Measurements from ENCODE around the gene ORMDL3.
"Not testable (repeated sequence)": the region's sequence is repeated elsewhere in the genome, so short reads cannot be mapped to it uniquely, and the experiment has no call there.

ORMDL3 gene

DNA sequence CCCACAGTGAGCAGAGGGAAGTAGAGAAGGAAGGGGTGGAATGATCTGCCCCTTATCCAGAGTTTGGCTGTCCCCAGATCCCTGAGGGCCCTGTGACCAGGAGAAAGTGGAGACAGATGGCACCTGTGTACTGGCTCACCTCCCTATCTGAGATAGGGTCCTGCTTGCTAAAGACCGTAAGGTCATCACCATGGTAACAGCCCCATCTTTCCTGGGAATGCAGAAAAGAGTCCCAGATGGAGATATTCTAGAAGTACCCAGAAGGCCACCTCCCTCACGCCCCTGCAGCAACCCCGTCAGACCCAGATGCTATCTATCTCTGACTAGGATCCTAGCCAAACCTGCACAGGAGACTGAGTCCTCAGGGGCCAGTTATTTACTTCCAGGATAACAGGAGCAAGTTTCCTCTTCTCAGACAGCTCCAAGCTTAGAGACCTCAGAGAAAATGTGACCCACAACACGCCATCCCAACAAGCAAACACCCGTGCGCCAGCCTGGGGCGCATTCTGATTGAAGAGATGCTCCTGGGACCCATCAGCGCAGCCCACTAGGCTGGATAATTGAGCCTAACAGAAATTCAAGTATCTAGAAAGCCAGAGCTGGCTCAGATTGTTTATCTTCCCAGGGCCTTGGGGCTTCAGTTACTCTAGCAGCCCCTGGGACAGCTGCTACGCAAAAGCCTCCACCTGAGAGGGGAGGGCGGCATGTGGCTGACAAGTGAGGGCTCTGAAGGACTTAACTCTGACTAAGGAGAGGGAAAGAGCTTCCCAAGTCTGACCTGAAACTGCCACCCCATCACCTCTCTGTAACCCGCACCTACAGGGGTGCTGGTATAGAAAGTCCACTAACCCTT, 1.9 kb downstream of the ORMDL3 start:
- no peak for DNase-seq (ENCODE audit: low read depth in 3 of 3)

DNA sequence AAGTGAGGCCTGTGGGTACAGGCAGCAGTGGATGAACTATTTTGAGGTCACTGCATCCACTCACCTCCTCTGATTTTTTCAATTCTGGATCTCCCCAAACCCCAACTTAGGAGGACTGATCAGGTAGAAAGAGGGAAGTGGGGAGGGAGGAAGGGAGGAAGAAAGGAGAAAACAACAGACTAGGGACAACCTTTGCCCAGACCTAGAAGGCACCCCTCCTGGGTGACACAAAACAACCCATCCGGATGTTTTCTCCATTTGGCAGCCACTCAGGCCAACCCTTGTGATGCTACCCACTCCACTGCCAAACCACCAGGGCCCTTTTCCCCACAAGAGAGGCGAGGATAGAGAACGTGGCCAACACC, 2.7 kb downstream of the ORMDL3 start:
- DNase-seq (ENCODE audit: low read depth in 3 of 3): no peak

DNA sequence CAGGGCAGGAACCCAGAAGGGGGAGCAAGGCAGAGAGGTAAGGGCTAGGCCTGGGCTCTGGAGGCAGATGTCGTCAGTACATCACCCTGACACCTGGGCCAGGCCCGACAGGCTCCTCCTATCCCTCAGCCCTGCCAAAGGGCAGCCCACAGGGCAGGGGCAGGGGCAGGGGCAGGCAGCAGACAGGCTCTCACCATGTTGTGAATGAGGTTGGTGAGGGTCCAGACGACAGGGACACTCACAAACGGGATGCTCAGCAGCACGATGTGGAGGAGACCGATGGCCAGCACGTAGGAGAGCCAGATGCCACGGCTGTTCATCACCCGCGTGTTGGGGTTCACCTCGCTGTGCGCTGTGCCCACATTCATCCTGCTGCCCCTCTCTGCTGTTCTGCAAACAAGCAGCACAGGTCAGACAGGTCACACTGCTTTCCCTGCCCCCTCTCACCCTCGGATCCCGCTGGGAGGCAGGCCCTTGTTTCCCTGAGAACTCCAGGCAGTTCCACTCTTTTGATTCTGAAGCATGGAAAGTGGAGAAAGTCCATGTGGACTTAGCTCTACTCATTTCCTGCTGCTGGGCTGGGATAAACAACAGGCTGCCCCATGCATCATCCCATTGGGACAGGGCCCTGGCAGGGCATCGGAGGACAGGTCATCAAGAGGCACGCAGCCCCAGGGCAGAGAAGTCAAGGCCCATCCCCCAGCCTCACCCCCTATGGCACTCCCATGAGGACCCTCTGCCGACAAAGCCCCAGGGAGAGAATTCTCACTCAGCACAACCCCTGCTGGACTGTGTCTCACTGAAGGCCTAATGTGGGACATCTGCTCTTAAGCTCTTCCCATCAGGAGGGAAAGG, 3.3 kb downstream of the ORMDL3 start:
- no peak for DNase-seq (ENCODE audit: low read depth in 3 of 3)

DNA sequence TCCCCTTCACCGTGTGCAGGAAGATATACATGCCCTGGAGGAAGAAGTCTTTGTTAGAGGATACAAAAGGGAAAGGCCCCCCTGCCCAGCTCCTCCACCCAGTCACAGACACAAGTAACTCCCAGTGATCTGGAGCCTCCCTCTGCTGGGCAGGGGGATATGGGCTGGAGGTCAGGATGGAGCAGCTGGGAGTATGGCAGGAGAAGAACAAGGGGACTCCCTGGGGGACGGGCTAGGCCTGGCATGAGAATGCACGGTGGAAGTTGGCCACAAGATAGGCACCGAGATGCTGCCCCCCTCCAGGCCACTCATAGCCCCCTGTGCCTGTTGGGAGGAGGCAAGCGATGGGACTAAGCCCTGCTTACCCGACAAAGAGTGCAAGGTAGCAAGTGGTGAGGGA, 4.2 kb downstream of the ORMDL3 start:
- no peak for DNase-seq (ENCODE audit: low read depth in 3 of 3)

DNA sequence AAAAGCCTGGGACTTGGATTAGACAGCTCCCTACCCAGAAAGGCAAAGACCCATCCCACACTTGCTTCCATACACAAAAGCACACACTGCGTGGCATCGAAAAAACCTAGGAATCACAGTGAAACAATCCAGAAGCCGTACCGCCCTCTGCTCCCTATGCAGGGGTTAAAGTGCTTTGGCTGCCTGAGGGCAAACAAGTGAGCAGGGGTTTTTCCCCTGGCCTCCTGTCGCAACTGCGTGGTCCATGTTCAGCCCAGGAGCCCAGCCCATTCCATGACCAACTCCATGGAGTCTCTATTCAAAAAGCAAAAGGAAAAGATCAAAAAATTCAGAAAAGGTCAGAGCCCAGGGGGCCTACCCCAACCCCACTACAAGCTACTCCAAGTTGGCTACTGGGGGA, 5.4 kb downstream of the ORMDL3 start:
- DNase-seq (ENCODE audit: low read depth in 3 of 3): no peak

DNA sequence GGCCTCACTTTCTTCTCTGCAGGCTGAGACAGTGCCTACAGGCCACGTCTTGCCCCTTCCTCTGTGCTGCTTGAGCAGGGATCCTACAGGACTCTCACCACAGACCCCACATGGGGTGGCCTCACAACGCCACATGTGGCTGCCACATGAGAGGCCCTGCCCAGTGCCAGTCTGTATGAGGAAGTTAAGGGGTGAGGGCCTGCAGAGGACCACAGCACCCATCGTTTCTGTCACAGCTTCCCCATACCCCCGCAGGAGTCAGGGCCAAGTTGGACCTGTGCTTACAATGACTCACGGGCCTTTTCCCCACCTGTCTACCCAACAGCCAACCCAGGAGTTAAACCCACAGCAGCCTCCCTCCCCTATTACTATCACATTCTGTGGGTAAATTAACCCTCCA, 6.1 kb downstream of the ORMDL3 start:
- peak in 1 of 3 donors; percentile 18 for DNase-seq (ENCODE audit: low read depth in 3 of 3)

DNA sequence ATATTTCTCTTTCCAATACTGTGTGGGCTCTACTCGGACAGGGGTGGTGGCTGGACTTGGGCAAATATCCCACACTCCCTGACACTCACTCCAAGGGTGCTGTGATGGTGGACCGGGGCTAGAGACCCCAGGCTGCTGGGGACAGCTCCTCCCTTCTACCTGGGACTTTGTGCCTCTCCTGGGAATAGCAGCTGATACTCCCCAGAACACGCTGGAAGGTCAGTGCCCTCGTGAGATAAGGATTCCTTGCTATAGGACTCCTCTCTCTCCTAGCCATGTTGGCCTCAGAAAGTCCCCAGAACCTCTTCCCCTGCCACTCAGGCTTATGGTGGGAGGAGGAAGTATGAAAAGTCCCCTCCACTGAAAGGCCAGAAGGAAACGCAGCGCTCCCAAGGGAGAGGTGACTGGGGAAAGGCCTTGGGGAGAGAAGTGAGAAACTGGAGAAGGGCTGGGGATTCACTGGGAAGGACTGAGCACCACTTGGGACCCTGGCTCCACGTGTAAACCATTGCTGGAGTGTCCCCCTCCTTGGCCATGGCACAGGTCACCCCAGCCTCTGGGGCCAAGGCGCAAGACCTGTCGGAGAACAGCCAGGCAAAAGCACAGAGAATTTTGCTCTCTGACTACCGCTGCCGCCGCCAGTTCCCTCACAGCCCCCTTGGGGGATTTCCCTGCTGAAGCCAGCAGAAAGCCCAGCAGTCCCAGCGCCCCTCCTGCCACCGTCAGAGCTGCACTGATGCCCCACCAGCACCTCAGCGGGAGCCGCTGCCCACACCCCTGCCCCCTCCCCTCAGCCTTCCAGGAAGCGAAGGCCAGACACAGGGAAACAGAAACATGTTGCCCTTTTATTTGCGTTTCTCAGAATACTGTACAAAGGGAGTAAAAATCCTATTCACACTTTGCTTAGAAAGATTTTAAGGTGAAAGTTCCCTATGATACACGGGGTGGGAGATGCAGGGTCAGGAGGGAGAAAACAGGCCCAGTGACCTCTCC, 6.9 kb downstream of the ORMDL3 start:
- peak in 2 of 3 donors; percentile 23 to 52 for DNase-seq (ENCODE audit: low read depth in 3 of 3)

DNA sequence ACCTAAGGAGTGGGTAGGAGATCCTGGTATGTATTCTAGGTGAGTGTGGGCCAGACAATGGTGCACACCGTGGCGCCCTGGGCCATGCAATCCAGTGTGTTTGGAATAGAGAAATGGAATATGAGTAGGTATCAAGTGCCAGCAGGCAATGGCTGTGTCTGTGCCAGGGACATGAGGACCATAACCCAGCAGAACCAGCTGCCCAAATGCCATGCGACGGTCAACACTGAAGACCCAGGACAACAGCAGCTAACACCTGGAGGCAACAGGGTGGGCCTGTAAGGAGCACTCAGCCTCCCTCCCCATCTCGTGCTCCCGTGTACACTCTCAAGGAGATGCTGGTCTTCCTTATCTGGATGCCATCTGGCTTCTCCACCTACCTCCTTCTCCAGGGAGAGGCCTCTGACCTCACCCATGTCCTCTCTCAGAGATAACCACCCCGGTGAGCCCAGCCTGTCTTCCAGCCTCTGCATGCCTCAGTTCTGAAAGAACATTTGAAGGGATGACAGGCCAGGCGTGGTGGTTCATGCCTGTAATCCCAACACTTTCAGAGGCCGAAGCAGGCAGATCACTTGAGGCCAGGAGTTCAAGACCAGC, 8.2 kb downstream of the ORMDL3 start:
- no peak for DNase-seq (ENCODE audit: low read depth in 3 of 3)

DNA sequence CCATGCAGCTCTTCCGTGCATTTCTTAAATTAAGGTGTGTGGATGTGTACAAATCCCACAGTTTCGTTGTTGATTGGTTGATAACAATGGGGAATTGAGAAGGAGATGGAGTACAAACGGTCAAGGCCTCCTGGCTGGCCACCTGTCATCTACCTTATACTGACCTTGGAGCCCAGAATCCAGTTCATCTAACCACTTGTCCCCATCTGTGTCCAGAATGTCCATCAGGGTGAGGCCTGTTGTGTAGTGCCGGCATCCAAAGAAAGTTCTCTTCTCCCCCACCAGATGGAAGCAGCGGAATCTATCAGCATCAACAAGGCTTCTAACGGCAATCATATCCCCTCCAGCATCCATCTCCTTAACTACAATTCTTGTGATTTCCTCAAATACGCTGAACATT, 10.5 kb downstream of the ORMDL3 start:
- no peak for DNase-seq (ENCODE audit: low read depth in 3 of 3)

DNA sequence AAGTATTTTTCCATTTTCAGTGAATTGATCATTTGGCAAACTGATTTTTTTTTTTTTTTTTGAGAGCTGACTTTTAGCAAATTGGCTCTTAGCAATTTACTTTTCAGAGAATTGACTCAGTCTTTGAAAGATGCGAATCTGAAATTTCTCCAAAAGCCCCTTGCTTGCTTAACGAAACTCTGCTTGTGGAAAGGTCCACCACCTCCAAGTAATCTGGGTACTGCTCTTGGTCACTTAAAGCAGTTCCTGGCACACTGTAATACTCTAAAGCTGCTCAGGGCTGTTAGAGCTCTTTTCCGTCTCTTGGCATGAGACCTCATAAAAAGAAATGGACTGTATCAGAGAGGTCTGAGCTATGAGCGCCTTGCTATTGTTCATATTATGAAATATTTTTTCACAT, 11.8 kb downstream of the ORMDL3 start:
- no peak for DNase-seq (ENCODE audit: low read depth in 3 of 3)

DNA sequence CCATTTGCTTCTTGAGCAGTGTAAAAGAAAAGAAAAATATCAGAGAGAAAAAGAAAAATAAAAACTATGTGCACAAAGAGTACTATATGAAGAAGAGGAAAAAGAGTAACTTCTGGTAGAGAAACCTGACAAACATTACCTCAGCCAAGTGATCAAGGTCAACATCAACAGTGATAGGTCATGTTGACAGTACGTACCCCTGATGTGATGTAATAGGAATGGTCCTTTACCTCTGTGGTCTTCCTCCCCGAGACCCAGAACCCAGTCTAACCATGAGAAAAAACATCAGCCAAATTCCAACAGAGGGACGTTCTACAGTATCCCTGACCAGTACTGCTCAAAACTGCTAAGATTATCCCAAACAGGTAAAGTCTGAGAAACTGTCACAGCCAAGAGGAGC, 13.4 kb downstream of the ORMDL3 start:
- DNase-seq (ENCODE audit: low read depth in 3 of 3): no peak

DNA sequence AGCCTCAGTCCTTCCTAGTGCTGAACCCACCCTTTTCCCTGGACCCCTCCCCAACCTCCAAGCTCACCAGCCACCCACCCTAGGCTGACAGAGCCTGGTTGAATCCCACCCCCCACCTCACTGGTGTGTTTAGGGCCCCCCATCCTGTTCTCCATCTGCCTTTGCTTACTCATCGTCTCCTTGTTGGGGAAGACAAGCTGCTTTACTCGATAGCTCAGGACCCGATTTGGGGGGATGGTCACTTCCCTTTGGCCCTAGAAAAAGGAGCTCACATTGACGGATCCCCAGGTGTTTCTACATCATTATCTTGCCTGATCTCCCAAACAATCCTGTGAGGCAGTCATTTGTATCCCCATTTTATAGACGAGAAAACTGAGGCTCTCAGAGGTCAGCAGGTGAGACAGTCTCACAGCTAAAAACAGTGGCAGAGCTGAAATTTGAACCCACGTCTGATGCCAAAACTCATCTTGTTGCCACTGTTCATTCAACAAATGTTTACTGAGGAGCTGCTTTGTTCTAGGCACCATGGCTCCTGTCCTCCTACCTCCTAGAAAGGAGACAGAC, 18.5 kb downstream of the ORMDL3 start:
- no peak for DNase-seq (ENCODE audit: low read depth in 3 of 3)

DNA sequence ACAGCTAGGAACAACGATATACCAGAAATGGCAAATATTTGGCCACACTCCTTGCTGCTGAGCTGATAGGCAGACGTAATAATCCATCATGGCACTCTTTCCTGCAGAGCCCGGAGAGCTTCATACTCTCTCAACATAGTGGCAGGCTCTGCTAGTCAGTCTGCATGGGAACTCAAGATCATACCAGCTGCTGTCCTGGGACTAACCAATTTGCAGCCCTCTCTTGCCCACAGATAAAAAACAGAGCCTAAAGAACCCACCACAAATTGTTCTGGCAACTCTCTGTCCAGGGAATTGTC, 22.5 kb downstream of the ORMDL3 start:
- DNase-seq (ENCODE audit: low read depth in 3 of 3): no peak

DNA sequence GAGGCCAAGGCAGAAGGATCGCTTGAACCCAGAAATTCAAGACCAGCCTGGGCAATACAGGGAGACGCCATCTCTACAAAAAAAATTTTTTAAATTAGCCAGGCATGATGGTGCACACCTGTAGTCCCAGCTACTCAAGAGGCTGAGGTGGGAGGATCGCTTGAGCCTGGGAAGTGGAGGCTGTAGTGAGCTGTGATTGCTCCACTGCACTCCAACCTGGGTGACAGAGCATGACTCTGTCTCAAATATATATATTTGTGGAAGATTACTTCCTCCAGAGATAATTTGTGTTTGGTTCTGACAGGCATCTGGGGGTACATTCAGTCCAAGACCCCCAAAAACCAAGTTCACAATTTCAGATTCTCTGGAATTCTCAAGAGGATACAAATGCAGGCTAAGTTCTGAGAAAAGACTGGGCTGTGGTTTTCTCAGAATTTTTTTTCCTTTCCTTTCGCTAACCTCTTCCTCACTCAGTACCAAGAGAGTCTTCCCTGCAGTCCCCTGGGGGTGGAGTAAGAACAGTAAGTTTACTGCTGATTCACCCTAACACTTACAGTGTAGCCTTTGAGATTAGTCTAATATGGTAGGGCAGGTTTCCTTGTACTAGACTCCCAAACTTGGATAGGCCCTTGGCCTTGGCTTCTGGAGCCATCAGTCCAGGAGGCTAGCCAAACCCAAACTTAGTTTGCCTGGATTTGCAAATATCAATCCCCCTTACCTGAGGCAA, 24.1 kb downstream of the ORMDL3 start:
- no peak for DNase-seq (ENCODE audit: low read depth in 3 of 3)

DNA sequence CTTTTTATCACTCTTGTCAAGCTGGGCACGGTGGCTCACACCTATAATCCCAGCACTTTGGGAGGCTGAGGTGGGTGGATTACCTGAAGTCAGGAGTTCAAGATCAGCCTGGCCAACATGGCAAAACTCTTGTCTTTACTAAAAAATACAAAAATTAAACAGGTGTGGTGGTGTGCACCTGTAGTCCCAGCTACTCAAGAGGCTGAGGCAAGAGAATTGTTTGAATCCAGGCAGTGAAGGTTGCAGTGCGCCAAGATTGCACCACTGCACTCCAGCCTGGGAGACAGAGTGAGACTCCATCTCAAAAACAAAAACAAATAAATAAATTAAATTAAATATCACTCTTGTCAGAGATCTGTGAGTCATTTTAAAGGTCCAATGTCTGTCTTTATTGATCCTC, 25.4 kb downstream of the ORMDL3 start:
- DNase-seq (ENCODE audit: low read depth in 3 of 3): not testable (repeated sequence)

DNA sequence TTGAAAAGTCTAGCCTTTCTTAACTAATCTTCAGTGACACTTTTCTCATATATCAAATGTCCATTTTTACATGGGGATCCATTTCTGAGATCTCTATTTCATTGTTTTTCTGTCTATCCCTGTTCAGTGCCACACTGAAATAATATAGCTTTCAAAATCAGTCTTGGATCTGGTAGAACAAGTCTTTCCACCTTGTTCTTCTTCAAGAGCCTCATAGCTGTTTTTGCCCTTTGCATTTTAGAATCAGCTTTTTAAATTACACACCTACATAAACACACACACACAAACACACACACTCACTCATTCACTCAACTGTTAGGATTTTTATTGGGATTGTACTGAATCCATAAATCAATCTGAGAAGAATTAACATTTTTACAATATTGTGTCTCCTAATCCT, 28.2 kb downstream of the ORMDL3 start:
- no peak for DNase-seq (ENCODE audit: low read depth in 3 of 3)

DNA sequence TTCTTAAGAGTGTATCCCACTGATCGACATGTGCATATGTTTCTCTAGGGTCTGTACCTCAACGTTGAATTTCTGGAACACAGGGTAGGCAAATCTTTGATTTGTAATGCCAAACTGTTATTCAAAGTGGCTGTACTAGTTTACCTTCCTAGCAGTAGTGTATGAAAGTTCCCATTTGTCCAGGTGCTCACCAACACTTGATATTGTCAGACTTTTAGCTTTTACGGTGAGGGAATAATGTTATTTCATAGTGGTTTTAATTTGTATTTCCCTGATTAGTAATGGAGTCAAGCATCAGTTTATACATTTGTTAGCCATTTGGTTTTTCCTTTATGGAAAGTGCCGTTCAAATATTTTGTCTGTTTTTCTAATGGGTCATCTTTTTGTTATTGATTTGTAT, 29.3 kb downstream of the ORMDL3 start:
- DNase-seq (ENCODE audit: low read depth in 3 of 3): no peak

DNA sequence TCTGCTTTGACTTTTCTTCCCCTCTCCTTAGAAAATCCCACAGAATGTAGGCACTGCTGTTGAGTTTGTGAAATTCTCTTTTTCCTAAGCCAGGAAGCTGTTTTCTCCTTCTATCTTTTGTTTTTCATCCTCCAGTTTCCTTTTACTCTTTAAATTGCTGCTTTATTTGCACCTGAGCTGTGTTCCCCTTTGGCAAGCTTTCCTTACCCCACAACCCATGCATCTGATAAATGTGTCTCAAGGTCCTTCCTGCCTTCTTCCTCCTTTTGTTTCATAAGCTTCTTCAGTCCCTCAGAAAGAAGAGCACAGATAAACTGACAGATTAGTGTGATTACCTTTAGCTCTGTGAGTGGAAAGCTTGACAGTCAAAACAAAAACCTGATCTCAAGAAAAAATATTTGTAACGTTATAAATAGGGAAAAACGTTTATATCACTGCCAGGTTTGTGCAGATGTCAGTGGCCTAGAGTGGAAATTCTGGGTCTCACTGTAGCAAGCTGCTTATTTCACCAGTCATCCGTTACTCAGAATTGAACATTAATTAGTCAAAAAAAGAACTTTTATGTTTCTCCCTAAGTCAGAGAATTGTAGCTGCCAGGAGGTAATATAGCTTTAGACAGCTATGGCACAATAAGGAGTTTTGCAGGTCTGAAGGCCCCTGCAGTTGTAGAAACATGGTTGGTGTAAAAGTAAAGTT, 32.6 kb downstream of the ORMDL3 start:
- DNase-seq (ENCODE audit: low read depth in 3 of 3): no peak

DNA sequence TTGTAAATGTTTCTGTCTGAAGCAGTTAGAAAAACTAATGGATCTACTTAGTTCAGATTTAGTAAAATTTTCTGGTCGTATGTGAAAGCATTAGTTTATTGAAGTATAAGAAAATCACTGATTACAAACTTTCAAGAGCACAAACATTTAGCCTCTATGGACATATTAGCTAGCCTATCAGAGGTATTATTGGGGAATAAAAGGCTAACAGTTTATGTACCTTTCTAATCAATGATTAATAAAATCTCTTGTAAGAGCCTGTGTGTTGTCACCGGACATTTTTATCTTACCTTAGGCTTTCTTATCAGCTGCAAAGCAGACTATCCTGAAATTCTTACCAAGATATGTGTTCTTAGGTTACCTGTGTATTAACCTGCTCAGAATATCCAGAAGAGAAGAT, 38.2 kb downstream of the ORMDL3 start:
- DNase-seq (ENCODE audit: low read depth in 3 of 3): no peak

DNA sequence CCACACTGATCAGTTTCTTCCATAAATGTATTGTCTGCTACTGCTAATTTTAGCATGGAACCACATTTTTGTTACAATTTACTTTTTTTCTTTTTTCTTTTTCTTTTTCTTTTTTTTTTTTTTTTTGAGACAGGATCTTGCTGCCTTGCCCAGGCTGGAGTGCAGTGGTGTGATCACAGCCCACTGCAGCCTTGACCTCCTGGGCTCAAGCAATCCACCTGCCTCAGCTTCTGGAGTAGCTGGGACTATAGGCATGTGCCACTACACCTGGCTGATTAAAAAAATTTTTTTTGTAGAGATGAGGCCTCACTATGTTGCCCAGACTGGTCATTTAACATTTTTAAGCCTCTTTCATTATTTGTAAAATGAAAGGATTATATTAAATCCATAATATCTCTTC, 40.3 kb downstream of the ORMDL3 start:
- no peak for DNase-seq (ENCODE audit: low read depth in 3 of 3)
